ENCODE measurements around the gene PIAS4. TPM values are rescaled to one million over a fixed set of nuclear protein-coding genes. Genes with fewer than 3 reads are reported as not detected.

PIAS4 gene
- total RNA-seq, 1 experiment from 2014 or later, result 45.7 TPM

- POLR2A ChIA-PET, result no interaction called here
- CTCF ChIA-PET, result no interaction called here
- H3K9me3 ChIP-seq, result no peaks in the 10 kb centered on the region
- H3K4me3 ChIP-seq (ENCODE audit: low read depth, low read length), result no peak overlapping the region
- intact Hi-C loops (cut with micrococcal nuclease; ENCODE audit: unreplicated experiment), result no loop called here
- DNase-seq, result no peak
- Mint-ChIP-seq H3K9me3 (ENCODE audit: unreplicated experiment) (no peaks in the 10 kb centered on the region), H3K27me3 (ENCODE audit: insufficient read depth, unreplicated experiment) (no peaks in the 10 kb centered on the region), H3K36me3 (ENCODE audit: insufficient read depth, unreplicated experiment) (peaks cover 33% of the 10 kb centered on the region), H3K4me1 (ENCODE audit: low read depth, unreplicated experiment) (no peaks in the 10 kb centered on the region), H3K4me3 (ENCODE audit: unreplicated experiment) (no peak overlapping the region), H3K27ac (ENCODE audit: unreplicated experiment) (no peak overlapping the region)
- no peaks in the 10 kb centered on the region; the same call in none of the 2 replicates for H3K36me3 ChIP-seq (ENCODE audit: control insufficient read depth, insufficient read depth, low read length)
- H3K4me1 ChIP-seq, result no peaks in the 10 kb centered on the region
- no TSS peak for BruUV-seq (replicated peaks)
- no peaks in the 10 kb centered on the region for H3K27me3 ChIP-seq (replicated peaks; ENCODE audit: control insufficient read depth, insufficient read depth, low read length)
- TF ChIP-seq CTCF (IDR thresholded peaks at IDR 0.05; ENCODE audit: insufficient read depth in 1 of 2, low read depth in 1 of 2, low read length in 1 of 2, severe bottlenecking in 1 of 2, unreplicated experiment in 1 of 2), result no peak
These were observed 19.6 kb downstream of the PIAS4 start for GRCh38 chr19:4027146-4027545.

- Mint-ChIP-seq H3K9me3 (ENCODE audit: unreplicated experiment) (no peaks in the 10 kb centered on the region), H3K27me3 (ENCODE audit: insufficient read depth, unreplicated experiment) (no peaks in the 10 kb centered on the region), H3K4me3 (ENCODE audit: unreplicated experiment) (no peak overlapping the region), H3K27ac (ENCODE audit: unreplicated experiment) (no peak overlapping the region), H3K36me3 (ENCODE audit: insufficient read depth, unreplicated experiment) (peaks cover 31% of the 10 kb centered on the region), H3K4me1 (ENCODE audit: low read depth, unreplicated experiment) (no peaks in the 10 kb centered on the region)
- Histone ChIP-seq H3K27me3 (replicated peaks; ENCODE audit: control insufficient read depth, insufficient read depth, low read length) (no peaks in the 10 kb centered on the region), H3K4me3 (ENCODE audit: low read depth, low read length) (no peak overlapping the region), H3K9me3 (no peaks in the 10 kb centered on the region), H3K4me1 (no peaks in the 10 kb centered on the region), H3K36me3 (ENCODE audit: control insufficient read depth, insufficient read depth, low read length) (no peaks in the 10 kb centered on the region; the same call in none of the 2 replicates)
- ChIA-PET CTCF (no interaction called here), POLR2A (no interaction called here)
- intact Hi-C loops (cut with micrococcal nuclease; ENCODE audit: unreplicated experiment), result no loop called here
- no peak for DNase-seq
- no peak for TF ChIP-seq CTCF (IDR thresholded peaks at IDR 0.05; ENCODE audit: insufficient read depth in 1 of 2, low read depth in 1 of 2, low read length in 1 of 2, severe bottlenecking in 1 of 2, unreplicated experiment in 1 of 2)
- no TSS peak for BruUV-seq (replicated peaks)
These were observed 21.1 kb downstream of the PIAS4 start for GRCh38 chr19:4028334-4029246.

- Mint-ChIP-seq H3K27me3 (ENCODE audit: insufficient read depth, unreplicated experiment) (no peaks in the 10 kb centered on the region), H3K4me1 (ENCODE audit: low read depth, unreplicated experiment) (no peaks in the 10 kb centered on the region)
- no peak for TF ChIP-seq CTCF (IDR thresholded peaks at IDR 0.05; ENCODE audit: insufficient read depth in 1 of 2, low read depth in 1 of 2, low read length in 1 of 2, severe bottlenecking in 1 of 2, unreplicated experiment in 1 of 2)
These were observed 21.7 kb downstream of the PIAS4 start for GRCh38 chr19:4029247-4029614.

More at GRCh38 chr19:4029247-4029614, 21.7 kb downstream of the PIAS4 start:
- H3K4me3 ChIP-seq (ENCODE audit: low read depth, low read length), result no peak overlapping the region
- H3K27me3 ChIP-seq (replicated peaks; ENCODE audit: control insufficient read depth, insufficient read depth, low read length), result no peaks in the 10 kb centered on the region
- no TSS peak for BruUV-seq (replicated peaks)
- Mint-ChIP-seq H3K36me3 (ENCODE audit: insufficient read depth, unreplicated experiment) (peaks cover 31% of the 10 kb centered on the region), H3K9me3 (ENCODE audit: unreplicated experiment) (no peaks in the 10 kb centered on the region), H3K27ac (ENCODE audit: unreplicated experiment) (no peak overlapping the region), H3K4me3 (ENCODE audit: unreplicated experiment) (no peak overlapping the region)
- no peaks in the 10 kb centered on the region; the same call in 1 of the 2 replicates for H3K36me3 ChIP-seq (ENCODE audit: control insufficient read depth, insufficient read depth, low read length)
- ChIA-PET CTCF (interaction anchor here (0.6 kb wide), 1 partner anchor 70 kb away, joined by 3 read pairs; no protein-coding TSS in a partner anchor), POLR2A (no interaction called here)
- intact Hi-C loops (cut with micrococcal nuclease; ENCODE audit: unreplicated experiment), result no loop called here
- DNase-seq, result no peak
- H3K4me1 ChIP-seq, result no peaks in the 10 kb centered on the region
- no peaks in the 10 kb centered on the region for H3K9me3 ChIP-seq

All from Caco-2 (cell line).